ENCODE data around the gene MIPOL1. TPM values are rescaled to one million over a fixed set of nuclear protein-coding genes. Genes with fewer than 3 reads are reported as not detected.

The MIPOL1 gene
- total and polyA plus RNA-seq, 2 of the 13 experiments (the other 11 are each of a cell fraction or from before 2014, with no cell fraction given): 8.6 to 34.2 TPM

GRCh38 chr14:37428954-37429353 is 231.2 kb downstream of the MIPOL1 start (continued):
- TF ChIP-seq, protein P1, sequence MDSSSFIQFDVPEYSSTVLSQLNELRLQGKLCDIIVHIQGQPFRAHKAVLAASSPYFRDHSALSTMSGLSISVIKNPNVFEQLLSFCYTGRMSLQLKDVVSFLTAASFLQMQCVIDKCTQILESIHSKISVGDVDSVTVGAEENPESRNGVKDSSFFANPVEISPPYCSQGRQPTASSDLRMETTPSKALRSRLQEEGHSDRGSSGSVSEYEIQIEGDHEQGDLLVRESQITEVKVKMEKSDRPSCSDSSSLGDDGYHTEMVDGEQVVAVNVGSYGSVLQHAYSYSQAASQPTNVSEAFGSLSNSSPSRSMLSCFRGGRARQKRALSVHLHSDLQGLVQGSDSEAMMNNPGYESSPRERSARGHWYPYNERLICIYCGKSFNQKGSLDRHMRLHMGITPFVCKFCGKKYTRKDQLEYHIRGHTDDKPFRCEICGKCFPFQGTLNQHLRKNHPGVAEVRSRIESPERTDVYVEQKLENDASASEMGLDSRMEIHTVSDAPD (CRISPR knock-in tag; IDR thresholded peaks at IDR 0.05): no peak
- TF ChIP-seq SRY (CRISPR knock-in tag; IDR thresholded peaks at IDR 0.05) (no peak), ATRX (CRISPR knock-in tag; IDR thresholded peaks at IDR 0.05; ENCODE audit: borderline replicate concordance) (no peak), ZBTB20 (CRISPR knock-in tag; IDR thresholded peaks at IDR 0.05; ENCODE audit: borderline replicate concordance, low read depth) (no peak)
- TF ChIP-seq, protein P2, sequence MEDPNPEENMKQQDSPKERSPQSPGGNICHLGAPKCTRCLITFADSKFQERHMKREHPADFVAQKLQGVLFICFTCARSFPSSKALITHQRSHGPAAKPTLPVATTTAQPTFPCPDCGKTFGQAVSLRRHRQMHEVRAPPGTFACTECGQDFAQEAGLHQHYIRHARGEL (CRISPR knock-in tag; IDR thresholded peaks at IDR 0.05): no peak

DNA sequence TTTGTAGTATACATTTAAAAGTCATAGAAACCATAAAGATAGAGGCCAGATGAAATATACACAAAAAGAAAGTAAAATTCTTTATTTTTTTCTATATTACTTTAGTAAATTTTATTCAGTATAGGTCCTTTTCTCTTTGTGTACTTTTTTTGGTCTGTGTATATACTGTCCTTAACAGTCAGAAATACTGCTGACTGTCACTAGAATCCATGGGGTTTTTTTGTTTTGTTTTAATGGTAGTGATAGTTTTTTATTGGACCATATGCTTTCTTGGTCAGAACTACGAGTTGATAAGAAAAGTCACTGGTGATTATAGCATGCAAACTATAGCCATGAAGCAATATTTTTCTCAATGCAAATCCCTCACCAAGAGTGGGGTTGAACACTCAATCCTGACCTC is 231.9 kb downstream of the MIPOL1 start:
- no peak overlapping the region for H3K4me2 ChIP-seq (ENCODE audit: low read depth, low read length)
- FAIRE-seq (no peak), ATAC-seq (no peak), DNase-seq (ENCODE audit: low spot score) (no peak)
- H3K27me3 ChIP-seq (ENCODE audit: control insufficient read depth in 1 of 2, insufficient read depth in 2 of 2, low read length in 2 of 2): no peaks in the 10 kb centered on the region
- H2AFZ ChIP-seq (ENCODE audit: low read length): no peak overlapping the region
- POLR2A ChIA-PET: no interaction called here
- no peaks in the 10 kb centered on the region for H3K79me2 ChIP-seq (ENCODE audit: insufficient read depth, low read length)
- no peaks in the 10 kb centered on the region for H4K20me1 ChIP-seq (ENCODE audit: insufficient read depth, low read length)
- H3K9ac ChIP-seq (ENCODE audit: insufficient read depth, low read depth, low read length): no peak overlapping the region
- CTCF ChIA-PET (ENCODE audit: low intra/inter-chr PET ratio, low total read pairs): no interaction called here
- BruUV-seq (replicated peaks): no TSS peak
- H3K4me3 ChIP-seq (replicated peaks in 1 of 3; ENCODE audit: insufficient read depth in 1 of 3, low read depth in 2 of 3, low read length in 3 of 3): no peak overlapping the region
- TF ChIP-seq MAFK (conservative IDR thresholded peaks at IDR 0.05 in 1 of 2, IDR thresholded peaks at IDR 0.05 in 1 of 2; ENCODE audit: low read length in 2 of 2): peak; percentile 73 to 77
- no peak for TF ChIP-seq MLLT10 (CRISPR knock-in tag; IDR thresholded peaks at IDR 0.05)
- TF ChIP-seq, protein P3, sequence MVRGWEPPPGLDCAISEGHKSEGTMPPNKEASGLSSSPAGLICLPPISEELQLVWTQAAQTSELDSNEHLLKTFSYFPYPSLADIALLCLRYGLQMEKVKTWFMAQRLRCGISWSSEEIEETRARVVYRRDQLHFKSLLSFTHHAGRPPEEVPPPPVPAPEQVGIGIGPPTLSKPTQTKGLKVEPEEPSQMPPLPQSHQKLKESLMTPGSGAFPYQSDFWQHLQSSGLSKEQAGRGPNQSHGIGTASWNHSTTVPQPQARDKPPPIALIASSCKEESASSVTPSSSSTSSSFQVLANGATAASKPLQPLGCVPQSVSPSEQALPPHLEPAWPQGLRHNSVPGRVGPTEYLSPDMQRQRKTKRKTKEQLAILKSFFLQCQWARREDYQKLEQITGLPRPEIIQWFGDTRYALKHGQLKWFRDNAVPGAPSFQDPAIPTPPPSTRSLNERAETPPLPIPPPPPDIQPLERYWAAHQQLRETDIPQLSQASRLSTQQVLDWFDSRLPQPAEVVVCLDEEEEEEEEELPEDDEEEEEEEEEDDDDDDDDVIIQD (CRISPR knock-in tag; IDR thresholded peaks at IDR 0.05; ENCODE audit: low read depth): no peak
- TF ChIP-seq, protein P4, sequence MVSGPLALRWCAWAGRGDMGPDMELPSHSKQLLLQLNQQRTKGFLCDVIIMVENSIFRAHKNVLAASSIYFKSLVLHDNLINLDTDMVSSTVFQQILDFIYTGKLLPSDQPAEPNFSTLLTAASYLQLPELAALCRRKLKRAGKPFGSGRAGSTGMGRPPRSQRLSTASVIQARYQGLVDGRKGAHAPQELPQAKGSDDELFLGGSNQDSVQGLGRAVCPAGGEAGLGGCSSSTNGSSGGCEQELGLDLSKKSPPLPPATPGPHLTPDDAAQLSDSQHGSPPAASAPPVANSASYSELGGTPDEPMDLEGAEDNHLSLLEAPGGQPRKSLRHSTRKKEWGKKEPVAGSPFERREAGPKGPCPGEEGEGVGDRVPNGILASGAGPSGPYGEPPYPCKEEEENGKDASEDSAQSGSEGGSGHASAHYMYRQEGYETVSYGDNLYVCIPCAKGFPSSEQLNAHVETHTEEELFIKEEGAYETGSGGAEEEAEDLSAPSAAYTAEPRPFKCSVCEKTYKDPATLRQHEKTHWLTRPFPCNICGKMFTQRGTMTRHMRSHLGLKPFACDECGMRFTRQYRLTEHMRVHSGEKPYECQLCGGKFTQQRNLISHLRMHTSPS (CRISPR knock-in tag; IDR thresholded peaks at IDR 0.05; ENCODE audit: low read depth): no peak
- 0 out of 2 replicates have a peak, but pooled peaks have one; percentile 19 for TF ChIP-seq GMEB1 (CRISPR knock-in tag; IDR thresholded peaks at IDR 0.05; ENCODE audit: borderline replicate concordance)
- intact Hi-C loops (cut with micrococcal nuclease; ENCODE audit: unreplicated experiment): no loop called here
- H3K9me3 ChIP-seq (ENCODE audit: low read length): no peaks in the 10 kb centered on the region
- no peaks in the 10 kb centered on the region for H3K4me1 ChIP-seq (ENCODE audit: insufficient read depth, low read length)
- WGBS (ENCODE audit: low lambda C conversion rate): 100% methylated on average over 1 of the region's 1 CpG
- H3K36me3 ChIP-seq (replicated peaks in 1 of 2; ENCODE audit: control insufficient read depth in 1 of 2, insufficient read depth in 2 of 2, low read length in 2 of 2): no peaks in the 10 kb centered on the region
- in situ Hi-C loops (cut with HindIII; ENCODE audit: extremely low pct_ligation_motif_present, low pct_unique_long_range_greater_than_20kb): no loop called here
- no peak overlapping the region for H3K27ac ChIP-seq (ENCODE audit: extremely low read length, insufficient read depth, low read length)
